Stimulated activated CD4-positive, alpha-beta T cell treated with anti-CD3 and anti-CD28 coated beads, TNF-alpha, amount 100 ng/mL, for 1 hour (primary cell): ENCODE measurements around the gene ANKRD26.

Source experiments
- DNase-seq, 3 donors: peaks; one replicate each; pipeline ENCODE4 v3.0.0-alpha.2; 2020; ENCODE audit warnings: low read depth in 3 of 3, low spot score in 1 of 3

Gene ANKRD26

DNA sequence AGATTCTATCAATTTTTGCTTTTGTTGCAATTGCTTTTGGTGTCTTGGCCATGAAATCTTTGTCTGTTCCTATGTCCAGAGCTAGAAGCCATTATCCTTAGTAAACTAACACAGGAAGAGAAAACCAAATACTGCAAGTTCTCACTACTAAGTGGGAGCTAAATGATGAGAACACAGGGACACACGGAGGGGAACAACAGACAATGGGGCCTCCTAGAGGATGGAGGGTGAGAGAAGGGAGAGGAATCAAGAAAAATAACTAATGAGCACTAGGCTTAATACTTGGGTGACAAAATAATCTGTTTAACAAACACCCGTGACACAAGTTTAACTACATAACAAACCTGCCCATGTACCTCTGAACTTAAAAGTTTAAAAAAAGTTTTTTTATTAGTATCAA, 78.2 kb downstream of the ANKRD26 start:
- no peak for DNase-seq

DNA sequence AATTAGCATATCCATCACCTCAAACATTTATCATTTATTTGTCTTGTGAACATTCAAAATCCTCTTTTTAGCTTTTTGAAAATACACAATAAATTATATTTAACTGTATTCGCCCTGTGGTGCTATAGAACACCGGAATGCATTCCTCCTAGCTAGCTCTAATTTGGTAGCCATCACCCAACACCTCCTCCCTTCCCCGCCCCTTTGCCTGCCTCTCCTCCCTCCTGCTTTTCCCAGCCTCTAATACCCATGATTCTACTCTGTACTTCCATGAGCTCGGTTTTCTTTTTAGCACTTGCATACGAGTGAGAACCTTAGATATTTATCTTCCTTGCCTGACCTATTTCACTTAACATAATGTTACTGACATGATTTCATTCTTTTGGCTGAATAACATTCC, 80.1 kb downstream of the ANKRD26 start:
- no peak for DNase-seq

DNA sequence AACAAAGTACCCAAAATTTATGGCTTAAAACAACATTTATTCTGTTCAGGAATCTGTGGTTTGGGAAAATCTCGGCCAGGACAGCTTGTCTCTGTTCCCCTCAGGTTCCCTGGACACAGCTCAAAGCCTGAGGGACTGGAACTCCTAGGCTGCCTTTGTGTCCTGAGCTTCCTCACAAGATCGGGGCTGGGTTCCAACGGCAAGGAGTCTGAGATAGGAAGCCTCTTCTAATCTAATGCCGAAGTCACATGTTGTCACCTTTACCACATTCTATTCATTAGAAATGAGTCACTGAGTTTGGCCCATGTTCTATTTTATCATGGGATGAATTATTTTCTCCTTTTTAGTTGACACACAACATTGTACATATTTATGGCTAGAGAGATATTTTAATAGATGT, 80.5 kb downstream of the ANKRD26 start:
- no peak for DNase-seq

DNA sequence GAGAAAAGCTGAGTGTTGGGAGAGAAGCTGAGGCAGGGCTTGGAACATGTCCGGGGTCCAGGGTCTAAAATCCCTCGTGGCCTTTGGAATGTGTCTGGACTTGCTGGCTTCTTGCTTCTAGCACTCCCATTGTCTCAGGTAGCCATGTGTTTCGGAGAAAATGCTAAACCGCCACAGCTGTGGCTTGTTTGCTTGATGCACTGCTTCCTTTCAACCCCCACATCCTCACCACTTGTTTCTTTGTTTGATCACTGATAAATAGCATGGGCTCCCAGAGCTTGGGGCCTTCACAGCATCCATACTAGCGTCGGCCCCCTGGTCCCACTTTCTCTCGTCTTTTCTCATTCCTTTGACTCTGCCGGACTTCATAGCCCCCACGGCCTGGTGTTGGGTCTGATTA, 102.7 kb downstream of the ANKRD26 start:
- DNase-seq, result no peak

DNA sequence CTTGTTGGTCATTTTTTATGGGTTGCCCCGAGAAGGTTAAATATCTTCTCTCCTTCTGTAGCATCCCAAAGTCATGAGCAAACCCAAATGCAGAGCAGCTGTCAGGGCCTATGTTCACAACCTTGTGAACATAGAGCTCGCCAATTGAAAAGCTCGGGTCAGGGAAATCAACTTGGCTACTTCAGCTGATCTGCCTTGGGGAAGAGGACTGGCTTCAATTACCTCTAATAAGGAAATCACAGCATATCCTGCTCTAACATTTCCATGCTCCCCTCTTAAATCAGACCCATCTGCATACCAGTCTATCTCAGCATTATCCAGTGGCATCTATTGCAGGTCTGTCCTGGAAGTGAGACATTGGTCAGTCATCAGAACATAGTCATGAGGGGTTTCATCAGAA, 105.6 kb downstream of the ANKRD26 start:
- DNase-seq, result no peak

DNA sequence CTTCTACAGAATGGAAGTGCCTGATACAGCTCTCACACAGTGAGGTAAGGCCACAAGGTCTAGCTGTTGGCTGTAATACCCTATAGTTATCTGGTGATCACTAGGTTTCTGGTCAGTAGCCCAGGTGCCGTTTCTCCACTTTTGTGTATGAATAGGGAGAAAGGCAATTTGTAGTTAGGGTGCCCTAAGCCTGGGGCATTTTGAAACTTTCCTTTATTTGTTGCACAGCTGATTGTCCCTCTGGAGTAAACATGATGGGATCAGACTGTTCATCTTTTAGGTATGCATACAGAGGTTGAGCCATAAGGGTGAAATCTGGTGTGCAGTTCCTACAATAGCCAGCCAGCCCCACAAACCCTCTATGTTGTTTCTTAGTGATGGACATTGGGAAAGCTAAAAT, 112.4 kb downstream of the ANKRD26 start:
- DNase-seq, result no peak

DNA sequence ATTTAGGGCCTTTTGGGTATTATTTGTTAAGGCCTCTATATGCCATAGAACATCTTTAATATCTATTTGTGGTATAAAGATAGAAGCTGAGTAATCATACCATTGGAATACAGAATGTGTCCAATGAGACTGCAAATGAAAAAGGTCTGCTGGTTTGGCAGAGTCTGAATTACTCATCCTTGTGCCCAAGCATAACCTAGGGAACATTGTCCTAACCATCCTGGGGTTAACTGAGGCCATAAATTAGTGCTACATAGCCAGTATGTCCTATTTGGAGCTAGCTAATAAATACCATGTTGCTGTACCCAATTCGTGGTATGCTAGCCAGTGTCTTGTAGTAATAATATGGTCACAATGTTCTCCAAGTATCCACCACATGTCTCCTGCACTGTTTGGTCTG, 117.1 kb downstream of the ANKRD26 start:
- DNase-seq, result no peak

DNA sequence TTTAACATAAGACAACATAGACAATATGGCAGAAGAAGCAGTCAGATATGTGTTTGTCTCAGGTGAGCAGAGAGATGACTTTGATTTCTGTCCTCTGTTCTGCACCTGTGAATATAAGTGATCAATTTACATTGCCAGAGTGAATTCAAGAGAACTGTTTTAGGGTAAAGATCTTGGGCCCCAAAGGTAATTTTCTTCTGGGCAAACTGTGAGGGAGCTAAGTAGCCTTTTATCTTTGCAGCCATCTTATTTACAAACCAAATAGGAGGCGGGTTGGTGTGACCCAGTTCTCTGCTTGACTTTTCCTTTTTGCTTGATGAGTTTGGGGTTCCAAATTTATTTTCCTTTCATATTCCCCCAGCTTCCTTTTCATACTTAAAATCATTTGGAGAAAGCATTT, 118.2 kb downstream of the ANKRD26 start:
- no peak for DNase-seq

DNA sequence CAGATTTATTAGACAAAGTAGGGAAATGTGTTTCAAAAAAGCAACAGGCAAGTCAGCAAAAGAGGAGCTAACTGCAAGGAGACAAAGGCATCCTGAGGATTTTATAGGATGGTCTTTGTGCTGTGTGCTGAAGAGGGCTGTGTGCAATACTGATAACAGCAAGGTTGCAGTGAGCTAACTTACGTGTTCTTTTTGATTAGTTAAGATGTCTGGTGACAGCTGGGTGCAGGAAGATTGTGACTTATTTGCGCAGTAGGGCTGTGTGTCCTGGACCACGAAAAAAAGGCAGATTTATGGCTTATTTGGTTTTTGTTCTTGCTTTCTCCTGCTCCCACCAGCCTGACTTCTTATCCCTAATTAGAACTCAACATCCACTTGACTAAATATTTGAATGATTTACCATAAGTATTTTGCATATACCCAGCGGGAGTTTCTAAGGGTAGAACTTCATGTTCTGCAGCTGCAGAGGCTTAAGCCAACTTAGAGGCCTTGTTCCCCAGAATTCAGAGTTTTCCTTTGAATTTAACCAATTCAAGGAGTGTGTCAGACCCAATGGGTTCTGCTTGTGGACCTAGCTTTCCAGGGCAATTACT, 119.0 kb downstream of the ANKRD26 start:
- no peak for DNase-seq

DNA sequence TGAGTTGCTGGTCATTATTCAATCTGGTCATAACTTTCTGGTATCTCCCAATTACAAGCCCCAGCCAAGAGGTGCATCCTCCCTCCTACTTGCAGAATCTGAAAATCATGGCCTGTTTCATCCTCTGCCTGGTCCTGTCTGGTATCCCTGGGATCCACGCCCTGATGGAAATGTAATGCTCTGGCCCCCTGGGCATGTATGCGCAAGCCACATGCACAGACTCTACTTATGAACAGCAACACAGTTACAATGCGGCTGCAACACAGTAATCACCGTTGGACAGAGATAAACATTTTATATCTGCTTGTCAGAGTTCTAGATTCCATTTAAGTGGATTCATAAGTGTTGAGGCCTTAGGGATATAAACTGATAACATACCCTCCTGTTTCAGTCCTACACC, 121.8 kb downstream of the ANKRD26 start:
- DNase-seq, result no peak

DNA sequence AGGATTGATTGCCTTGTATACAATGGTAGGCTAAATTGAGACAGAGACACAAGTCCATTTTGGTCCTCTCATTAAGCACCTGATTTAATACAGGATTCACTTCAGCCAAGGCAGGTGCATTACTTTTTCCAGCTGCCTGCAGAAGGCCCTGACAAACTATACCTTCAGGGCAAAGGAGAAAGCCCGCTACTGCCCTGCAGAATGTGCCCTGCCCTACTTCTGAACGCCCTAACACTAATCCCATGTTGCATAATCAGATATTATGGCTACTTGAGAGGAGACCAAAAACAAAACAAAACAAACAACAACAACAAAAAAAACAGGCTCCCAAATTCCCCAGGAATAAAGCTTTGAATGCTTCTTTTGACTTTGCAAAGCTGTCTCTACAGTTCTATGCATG, 122.7 kb downstream of the ANKRD26 start:
- DNase-seq, result no peak

DNA sequence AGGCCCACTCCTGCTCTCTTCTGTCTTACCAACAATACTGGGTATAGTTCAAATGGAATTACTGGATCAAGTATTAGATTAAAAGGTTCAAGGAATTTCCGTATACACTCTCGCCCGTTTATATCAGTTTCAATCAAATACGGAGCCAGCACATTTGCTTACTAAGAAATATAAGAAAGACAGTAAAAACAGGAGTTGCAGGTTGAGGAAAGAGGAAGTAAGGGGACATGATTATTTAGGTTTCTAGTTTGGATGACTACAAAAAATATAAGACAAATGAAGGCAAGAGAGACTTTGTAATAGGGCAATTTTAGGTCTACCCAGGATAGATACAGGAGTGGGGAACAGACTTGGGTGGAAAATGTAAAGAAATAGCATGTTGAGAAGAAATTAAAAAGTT, 129.6 kb downstream of the ANKRD26 start:
- no peak for DNase-seq

DNA sequence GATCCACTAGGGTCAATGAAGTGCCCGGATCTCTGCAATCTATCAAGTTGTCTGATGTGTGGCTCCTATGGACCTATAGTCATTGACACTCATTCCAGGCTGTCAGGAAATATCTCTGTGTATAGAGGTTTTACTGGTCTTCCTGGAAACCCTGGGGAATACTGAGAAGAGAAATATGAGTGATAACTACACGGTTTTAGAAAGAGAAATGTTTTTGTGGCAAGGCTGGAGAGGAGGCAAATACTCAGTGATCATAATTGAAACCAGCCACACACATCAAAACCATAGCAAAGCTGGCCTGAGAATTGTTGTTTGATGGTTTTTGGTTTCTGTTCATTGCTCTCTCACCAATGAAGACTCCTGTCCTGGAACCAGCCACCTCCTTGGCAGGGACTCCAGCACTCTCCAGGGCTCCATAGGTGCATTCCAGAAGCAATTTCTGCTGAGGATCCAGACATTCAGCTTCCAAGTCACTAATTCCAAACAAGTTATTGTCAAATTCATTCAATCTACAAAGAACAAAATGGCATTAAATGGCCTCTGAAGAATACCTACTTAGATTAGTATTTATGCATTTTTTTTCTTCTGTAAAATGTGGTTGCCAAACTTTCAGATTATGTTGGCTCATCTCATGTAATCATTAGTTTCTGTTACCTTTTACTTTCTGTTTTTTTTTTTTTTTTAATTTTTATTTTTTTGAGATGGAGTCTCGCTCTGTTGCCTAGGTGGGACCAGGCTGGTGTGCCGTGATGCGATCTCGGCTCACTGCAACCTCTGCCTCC, 131.0 kb downstream of the ANKRD26 start:
- DNase-seq, result no peak

DNA sequence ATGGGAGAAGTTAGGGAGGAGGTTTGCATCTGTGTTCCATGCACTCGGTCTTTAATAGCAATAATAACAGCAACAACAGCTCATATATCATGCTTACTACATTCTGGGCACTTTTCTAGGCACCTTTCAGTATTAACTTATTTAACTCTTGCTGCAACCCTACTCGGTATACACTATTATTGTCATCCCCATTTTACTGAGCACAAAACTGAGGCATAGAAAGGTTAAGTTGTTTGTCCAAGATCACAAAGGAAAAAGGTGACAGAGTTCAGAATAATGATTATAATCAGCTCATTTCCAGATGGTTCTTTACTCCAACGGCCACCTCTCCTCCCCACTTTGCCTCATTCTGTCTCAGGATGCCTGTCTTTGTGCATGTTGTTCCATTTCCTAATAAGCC, 137.5 kb downstream of the ANKRD26 start:
- DNase-seq, result no peak

DNA sequence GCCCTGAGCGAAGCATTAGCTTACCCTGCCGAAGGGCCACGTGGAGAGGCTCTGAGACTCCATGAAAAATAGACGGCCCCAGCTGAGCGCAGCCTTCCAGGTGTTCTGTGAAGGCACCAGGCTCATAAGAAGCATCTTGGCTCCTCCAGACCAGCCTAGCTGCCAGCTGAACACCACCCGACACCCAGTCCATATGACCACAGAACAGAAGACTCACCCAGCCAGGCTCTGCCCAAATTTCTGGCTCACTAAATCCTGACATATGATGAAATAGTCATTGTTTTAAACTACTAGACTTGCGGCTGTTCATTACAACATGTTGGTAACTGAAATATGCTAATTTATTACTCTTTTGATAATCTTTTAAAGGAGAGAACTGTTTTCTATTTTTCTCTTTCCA, 140.0 kb downstream of the ANKRD26 start:
- DNase-seq, result no peak

DNA sequence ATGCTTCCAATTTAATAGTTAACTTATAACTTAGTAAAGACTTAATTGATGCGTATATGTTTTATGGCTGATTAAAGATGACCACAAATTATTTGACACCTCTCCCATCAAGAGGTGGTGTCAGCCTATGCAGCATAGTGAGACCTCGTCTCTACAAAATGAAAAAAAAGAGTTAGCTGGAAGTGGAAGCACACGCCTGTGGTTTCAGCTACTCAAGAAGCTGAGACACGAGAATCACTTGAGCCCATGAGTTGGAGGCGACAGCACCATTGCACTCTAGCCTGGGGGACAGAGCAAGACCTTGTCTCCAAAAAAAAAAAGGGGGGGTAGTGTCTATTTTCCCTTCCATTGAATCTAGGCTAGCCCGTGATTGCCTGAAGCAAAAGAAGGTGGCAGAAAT, 140.5 kb downstream of the ANKRD26 start:
- no peak for DNase-seq
